A673 (cell line): ENCODE results near the gene GALNT9.

Source experiments
- EZH2 ChIP-seq: fragments of 200-600 bp; sonication (generic); IDR thresholded peaks from 2 replicates; pipeline ENCODE4 v1.6.1; 2017; ENCODE audit warnings: borderline replicate concordance, low read depth, mild to moderate bottlenecking, mixed read lengths, antibody characterized with exemption, low read length; ENCODE audit not compliant: poor library complexity, severe bottlenecking
- TF ChIP-seq, protein P1 (sequence below): fragments of 300-800, 200-600 bp; sonication (generic); conservative IDR thresholded peaks from 2 replicates; pipeline ENCODE4 v1.5.1; 2017; ENCODE audit warnings: low read depth, mild to moderate bottlenecking, antibody characterized with exemption, low read length, moderate library complexity, mixed read lengths

DNA sequence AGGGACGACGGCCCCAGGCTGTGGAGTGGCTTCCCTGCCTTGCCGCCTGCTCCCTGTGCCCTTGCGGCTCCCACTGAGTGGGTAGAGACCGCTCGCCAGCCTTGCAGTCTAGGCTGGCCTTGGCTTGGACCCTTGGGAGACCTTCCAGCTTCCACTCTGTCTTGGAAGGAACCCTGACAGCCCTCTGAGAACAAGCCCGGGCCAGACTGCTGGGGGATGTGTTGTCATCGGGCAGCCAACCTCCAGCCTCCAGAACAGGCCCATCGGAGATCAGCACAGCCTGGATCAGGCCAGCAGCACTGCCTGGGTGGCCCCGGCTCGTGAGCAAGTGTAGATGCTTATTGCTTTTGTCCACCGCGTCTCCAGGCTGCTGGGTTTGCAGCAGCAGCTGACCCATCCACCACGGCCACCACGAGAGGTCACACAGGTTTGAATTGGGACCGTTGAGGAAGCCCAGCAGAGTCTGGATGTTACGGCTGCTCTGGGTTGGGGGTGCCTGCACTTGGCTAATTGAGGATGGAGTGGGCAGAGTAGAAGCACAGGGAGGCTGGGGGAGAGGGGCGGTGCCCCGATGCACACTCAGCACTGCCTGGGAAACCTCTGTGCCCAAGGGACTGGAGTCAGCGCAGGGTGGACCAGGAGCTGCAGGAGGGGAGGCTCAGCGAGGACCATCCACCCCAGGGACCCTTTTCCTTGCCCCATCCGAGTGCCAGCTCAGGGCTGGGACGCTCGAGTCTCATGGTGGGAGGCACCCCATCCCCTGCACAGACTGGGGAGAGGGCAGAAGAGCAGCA is 129.7 kb downstream of the GALNT9 start:
- TF ChIP-seq, protein P1, sequence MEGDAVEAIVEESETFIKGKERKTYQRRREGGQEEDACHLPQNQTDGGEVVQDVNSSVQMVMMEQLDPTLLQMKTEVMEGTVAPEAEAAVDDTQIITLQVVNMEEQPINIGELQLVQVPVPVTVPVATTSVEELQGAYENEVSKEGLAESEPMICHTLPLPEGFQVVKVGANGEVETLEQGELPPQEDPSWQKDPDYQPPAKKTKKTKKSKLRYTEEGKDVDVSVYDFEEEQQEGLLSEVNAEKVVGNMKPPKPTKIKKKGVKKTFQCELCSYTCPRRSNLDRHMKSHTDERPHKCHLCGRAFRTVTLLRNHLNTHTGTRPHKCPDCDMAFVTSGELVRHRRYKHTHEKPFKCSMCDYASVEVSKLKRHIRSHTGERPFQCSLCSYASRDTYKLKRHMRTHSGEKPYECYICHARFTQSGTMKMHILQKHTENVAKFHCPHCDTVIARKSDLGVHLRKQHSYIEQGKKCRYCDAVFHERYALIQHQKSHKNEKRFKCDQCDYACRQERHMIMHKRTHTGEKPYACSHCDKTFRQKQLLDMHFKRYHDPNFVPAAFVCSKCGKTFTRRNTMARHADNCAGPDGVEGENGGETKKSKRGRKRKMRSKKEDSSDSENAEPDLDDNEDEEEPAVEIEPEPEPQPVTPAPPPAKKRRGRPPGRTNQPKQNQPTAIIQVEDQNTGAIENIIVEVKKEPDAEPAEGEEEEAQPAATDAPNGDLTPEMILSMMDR = no peak
- TF ChIP-seq EZH2 = no peak
